PC-9 (cell line): ENCODE measurements around the gene FBXW12. TPM values are rescaled to one million over a fixed set of nuclear protein-coding genes. Genes with fewer than 3 reads are reported as not detected.

Experiments
- BruUV-seq: library from RNA; stranded (reverse); fragments of 400-500 nt; replicated peaks from 2 replicates; lab custom pipeline; 2021; lab: Mats Ljungman, UMichigan
- CTCF ChIA-PET: fragments of 300-600 bp; sonication (Branson Sonifier 250); formaldehyde crosslinking; loops from one replicate; lab custom pipeline; 2022; ENCODE audit warnings: antibody characterized with exemption; lab: Charles Lee
- POLR2A ChIA-PET: fragments of 300-600 bp; sonication (Branson Sonifier 250); formaldehyde crosslinking; loops from one replicate; lab custom pipeline; 2022; ENCODE audit warnings: antibody characterized with exemption; ENCODE audit not compliant: unreplicated experiment; lab: Charles Lee
- DNase-seq, 2 experiments: peaks; one replicate each; pipeline versions ENCODE4 v3.0.0 to v3.0.0-alpha.2; 2015 to 2022; ENCODE audit warnings: mixed read lengths in 1 of 2
- H2AFZ ChIP-seq: fragments of 200-600 bp; sonication (generic); 2 replicates; pipeline ENCODE4 v1.8.1; 2017; ENCODE audit warnings: antibody characterized with exemption
- H3F3A ChIP-seq: fragments of 200-600 bp; sonication (generic); 2 replicates; pipeline ENCODE4 v1.8.1; 2017; ENCODE audit warnings: antibody characterized with exemption, mild to moderate bottlenecking, low read depth; ENCODE audit not compliant: insufficient read depth
- H3K27ac ChIP-seq: fragments of 200-600 bp; sonication (generic); 2 replicates; pipeline ENCODE4 v1.6.1; 2016; ENCODE audit warnings: mixed run types
- H3K27me3 ChIP-seq: fragments of 200-600 bp; sonication (generic); 2 replicates; pipeline ENCODE4 v1.6.1; 2016; ENCODE audit warnings: low read depth, mixed run types; ENCODE audit not compliant: insufficient read depth
- H3K36me3 ChIP-seq: fragments of 200-600 bp; sonication (generic); 2 replicates; pipeline ENCODE4 v1.6.1; 2016; ENCODE audit warnings: low read depth, mixed run types
- H3K4me1 ChIP-seq: fragments of 200-600 bp; sonication (generic); replicated peaks from 2 replicates; pipeline ENCODE4 v1.6.1; 2016; ENCODE audit warnings: mixed run types; ENCODE audit not compliant: insufficient read depth
- H3K4me2 ChIP-seq: fragments of 200-600 bp; sonication (generic); 2 replicates; pipeline ENCODE4 v1.6.1; 2017; ENCODE audit warnings: mixed run types
- H3K4me3 ChIP-seq: fragments of 200-600 bp; sonication (generic); 2 replicates; pipeline ENCODE4 v1.6.1; 2016; ENCODE audit warnings: mixed run types
- H3K79me2 ChIP-seq: fragments of 200-600 bp; sonication (generic); 2 replicates; pipeline ENCODE4 v1.6.1; 2017; ENCODE audit warnings: low read depth, mixed run types
- H3K9me2 ChIP-seq: fragments of 200-600 bp; sonication (generic); 2 replicates; pipeline ENCODE4 v1.8.1; 2017; ENCODE audit warnings: mild to moderate bottlenecking; ENCODE audit not compliant: insufficient read depth
- H3K9me3 ChIP-seq: fragments of 200-600 bp; sonication (generic); 2 replicates; pipeline ENCODE4 v1.8.1; 2016; ENCODE audit warnings: low read depth; ENCODE audit not compliant: insufficient read depth
- H4K20me1 ChIP-seq: fragments of 200-600 bp; sonication (generic); 2 replicates; pipeline ENCODE4 v1.8.1; 2017; ENCODE audit not compliant: insufficient read depth
- EZH2 ChIP-seq: fragments of 200-600 bp; sonication (generic); IDR thresholded peaks from 2 replicates; pipeline ENCODE4 v1.8.0; 2017; ENCODE audit warnings: antibody characterized with exemption, low read depth
- intact Hi-C: fragments of 100-400 bp; cut with micrococcal nuclease; formaldehyde crosslinking; loops from one replicate; pipeline ENCODE4 v1.10.0; 2022; ENCODE audit not compliant: unreplicated experiment
- total RNA-seq: library from RNA; stranded (reverse); gene quantifications from 2 replicates; pipeline ENCODE4 v1.2.3, GENCODE V29; 2021
- TF ChIP-seq, protein P1 (sequence below): fragments of 200-600 bp; sonication (generic); conservative IDR thresholded peaks from 2 replicates; pipeline ENCODE4 v1.6.1; 2017; ENCODE audit warnings: mixed run types, antibody characterized with exemption, mild to moderate bottlenecking, moderate library complexity

Gene FBXW12
- total RNA-seq, 1 experiment from 2014 or later = not detected

DNA sequence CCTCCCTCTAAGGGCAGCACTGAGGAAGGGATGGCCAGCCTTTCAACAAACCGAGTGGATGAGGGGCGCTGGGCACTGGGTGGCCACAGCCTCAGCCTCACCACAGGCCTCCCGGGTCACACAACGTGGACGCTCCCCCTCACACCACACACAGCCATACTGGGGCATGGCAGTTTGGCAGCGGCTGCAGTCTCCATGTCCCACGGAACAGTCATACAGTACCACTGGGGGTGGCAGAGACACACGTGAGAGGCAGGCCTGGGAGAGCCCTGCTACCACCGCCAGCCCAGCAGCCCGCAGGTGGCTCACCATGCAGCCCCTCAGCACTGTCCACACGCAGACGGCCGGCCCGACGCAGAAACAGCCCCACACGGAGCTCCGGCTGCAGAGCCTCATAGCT, 46.1 kb downstream of the FBXW12 start:
- H3K4me1 ChIP-seq = no peaks in the 10 kb centered on the region
- H3K4me2 ChIP-seq = no peak overlapping the region
- CTCF ChIA-PET = no interaction called here
- TF ChIP-seq EZH2 = no peak
- TF ChIP-seq, protein P1, sequence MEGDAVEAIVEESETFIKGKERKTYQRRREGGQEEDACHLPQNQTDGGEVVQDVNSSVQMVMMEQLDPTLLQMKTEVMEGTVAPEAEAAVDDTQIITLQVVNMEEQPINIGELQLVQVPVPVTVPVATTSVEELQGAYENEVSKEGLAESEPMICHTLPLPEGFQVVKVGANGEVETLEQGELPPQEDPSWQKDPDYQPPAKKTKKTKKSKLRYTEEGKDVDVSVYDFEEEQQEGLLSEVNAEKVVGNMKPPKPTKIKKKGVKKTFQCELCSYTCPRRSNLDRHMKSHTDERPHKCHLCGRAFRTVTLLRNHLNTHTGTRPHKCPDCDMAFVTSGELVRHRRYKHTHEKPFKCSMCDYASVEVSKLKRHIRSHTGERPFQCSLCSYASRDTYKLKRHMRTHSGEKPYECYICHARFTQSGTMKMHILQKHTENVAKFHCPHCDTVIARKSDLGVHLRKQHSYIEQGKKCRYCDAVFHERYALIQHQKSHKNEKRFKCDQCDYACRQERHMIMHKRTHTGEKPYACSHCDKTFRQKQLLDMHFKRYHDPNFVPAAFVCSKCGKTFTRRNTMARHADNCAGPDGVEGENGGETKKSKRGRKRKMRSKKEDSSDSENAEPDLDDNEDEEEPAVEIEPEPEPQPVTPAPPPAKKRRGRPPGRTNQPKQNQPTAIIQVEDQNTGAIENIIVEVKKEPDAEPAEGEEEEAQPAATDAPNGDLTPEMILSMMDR = no peak
- H3K4me3 ChIP-seq = no peak overlapping the region
- no TSS peak for BruUV-seq
- H3K9me3 ChIP-seq = no peaks in the 10 kb centered on the region
- H3K27ac ChIP-seq = no peak overlapping the region
- POLR2A ChIA-PET = no interaction called here
- H2AFZ ChIP-seq = no peak overlapping the region
- no peak for DNase-seq
- H3K27me3 ChIP-seq = no peaks in the 10 kb centered on the region
- H3K9me2 ChIP-seq = no peaks in the 10 kb centered on the region
- intact Hi-C loops = no loop called here
- H3F3A ChIP-seq = no peaks in the 10 kb centered on the region
- no peaks in the 10 kb centered on the region for H3K79me2 ChIP-seq
- no peaks in the 10 kb centered on the region for H4K20me1 ChIP-seq
- H3K36me3 ChIP-seq = no peaks in the 10 kb centered on the region

GRCh38 chr3:48418651-48419050, 46.6 kb downstream of the FBXW12 start:
- Histone ChIP-seq H3K36me3 (no peaks in the 10 kb centered on the region), H3K27ac (no peak overlapping the region), H4K20me1 (no peaks in the 10 kb centered on the region), H3K27me3 (no peaks in the 10 kb centered on the region), H3K9me3 (no peaks in the 10 kb centered on the region), H3K4me2 (no peak overlapping the region), H3F3A (no peaks in the 10 kb centered on the region), H3K9me2 (no peaks in the 10 kb centered on the region), H3K79me2 (no peaks in the 10 kb centered on the region), H3K4me3 (no peak overlapping the region), H3K4me1 (no peaks in the 10 kb centered on the region), H2AFZ (no peak overlapping the region)
- intact Hi-C loops = no loop called here
- no TSS peak for BruUV-seq
- CTCF ChIA-PET = interaction anchor here (0.7 kb wide), 1 partner anchor 21 kb away, joined by 3 read pairs; no protein-coding TSS in a partner anchor
- no peak for DNase-seq
- TF ChIP-seq EZH2 = no peak
- TF ChIP-seq, protein P1 = no peak
- POLR2A ChIA-PET = no interaction called here

DNA sequence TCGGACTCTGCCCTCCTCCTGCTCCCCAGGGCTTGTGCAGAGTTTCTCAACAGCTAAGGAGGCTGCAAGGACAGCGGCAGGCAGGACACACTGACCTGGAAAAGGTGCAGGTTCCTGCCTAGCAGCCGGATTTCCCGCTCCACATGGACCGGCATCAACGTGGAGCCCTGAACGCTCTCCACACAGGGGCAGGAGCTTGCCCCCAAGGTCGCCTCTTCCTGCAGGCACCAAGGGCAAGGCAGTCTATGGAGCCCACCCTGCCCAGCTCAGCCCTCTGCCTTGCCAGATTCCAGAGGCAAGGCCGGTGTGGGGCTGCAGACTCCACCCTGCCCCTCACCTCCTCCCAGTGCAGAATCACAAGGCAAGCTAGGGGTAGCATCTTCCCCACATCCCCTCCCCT, 47.1 kb downstream of the FBXW12 start:
- Histone ChIP-seq H3K9me3 (no peaks in the 10 kb centered on the region), H3K27ac (no peak overlapping the region), H3K27me3 (no peaks in the 10 kb centered on the region), H3K4me1 (no peaks in the 10 kb centered on the region), H3K4me3 (no peak overlapping the region), H2AFZ (no peak overlapping the region), H4K20me1 (no peaks in the 10 kb centered on the region), H3K79me2 (no peaks in the 10 kb centered on the region), H3K4me2 (no peak overlapping the region), H3F3A (no peaks in the 10 kb centered on the region), H3K36me3 (no peaks in the 10 kb centered on the region), H3K9me2 (no peaks in the 10 kb centered on the region)
- intact Hi-C loops = no loop called here
- BruUV-seq = no TSS peak
- CTCF ChIA-PET = interaction anchor here (0.7 kb wide), 1 partner anchor 20 kb away, joined by 3 read pairs; no protein-coding TSS in a partner anchor
- DNase-seq = no peak
- TF ChIP-seq, protein P1 = no peak
- no peak for TF ChIP-seq EZH2
- POLR2A ChIA-PET = no interaction called here
